HG03432 (cell line): ENCODE data around the gene FIBCD1.

Experiments
- ATAC-seq: cut with Tn5 transposase; IDR thresholded peaks from one replicate; pipeline ENCODE4 v1.9.1; 2021; ENCODE audit warnings: mild to moderate bottlenecking, moderate library complexity; ENCODE audit not compliant: unreplicated experiment

The FIBCD1 gene

DNA sequence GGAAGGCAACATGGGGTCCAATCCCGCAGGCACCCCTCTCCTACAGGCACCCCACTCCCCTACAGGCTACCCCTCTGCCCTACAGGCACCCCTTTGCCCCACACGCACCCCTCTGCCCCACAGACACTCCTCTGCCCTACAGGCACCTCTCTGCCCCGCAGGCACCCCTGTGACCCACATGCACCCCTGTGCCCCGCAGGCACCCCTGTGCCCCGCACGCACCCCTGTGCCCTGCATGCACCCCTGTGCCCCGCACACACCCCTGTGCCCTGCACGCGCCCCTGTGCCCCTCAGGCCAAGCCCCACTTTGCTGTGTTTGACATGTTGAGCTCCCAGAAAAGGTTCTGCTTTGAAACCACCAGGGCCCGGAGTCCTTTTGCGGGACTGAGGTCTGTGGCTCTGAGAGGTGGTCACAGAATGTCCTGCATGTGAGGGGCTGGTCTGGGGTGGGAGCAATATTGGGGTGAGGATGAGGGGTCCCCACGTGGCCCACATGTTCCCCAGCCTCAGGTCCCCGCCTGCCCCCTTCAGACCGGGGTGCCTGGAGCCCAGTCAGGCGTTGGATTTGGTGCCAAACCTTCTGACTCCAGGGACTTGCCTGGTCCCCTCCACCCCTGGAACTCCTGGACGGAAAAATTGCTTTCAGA, 41.8 kb downstream of the FIBCD1 start:
- ATAC-seq, result no peak

DNA sequence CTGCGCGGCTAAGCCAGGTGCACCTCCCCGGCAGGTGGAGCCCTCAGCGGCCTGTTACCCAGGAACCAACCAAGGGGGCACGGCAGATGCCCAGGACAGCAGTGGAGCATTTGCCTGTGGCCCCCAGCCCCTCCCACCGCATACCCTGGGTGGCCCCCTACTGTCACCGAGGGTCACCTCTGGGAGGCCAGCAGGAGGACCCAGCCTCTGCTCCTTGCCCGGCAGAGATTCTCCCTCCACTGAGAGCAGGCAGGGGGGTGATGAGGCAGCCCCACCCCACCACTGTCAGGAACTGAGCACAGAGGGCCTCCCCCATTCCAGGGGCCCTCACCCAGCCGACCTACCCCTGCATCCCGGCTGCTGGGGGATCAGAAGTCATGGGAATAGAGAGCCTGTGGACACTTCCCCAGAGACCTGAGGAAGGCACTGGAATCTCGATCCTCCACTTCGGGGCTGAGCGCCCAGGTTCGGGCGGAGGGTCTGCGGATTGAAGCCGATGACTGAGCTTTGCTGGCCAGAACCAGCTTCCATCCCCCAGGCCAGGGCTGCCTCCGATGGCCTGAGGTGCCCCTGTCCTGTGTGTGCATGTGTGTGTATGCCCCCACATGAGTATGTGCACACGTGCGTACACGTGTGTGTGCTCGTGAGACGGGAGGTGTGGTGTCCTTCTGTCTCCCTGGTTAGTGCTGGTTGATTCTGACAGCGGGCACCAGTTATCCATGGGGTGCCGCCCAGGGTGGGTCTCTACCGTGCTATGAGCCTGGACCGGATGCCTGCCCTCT, 42.6 kb downstream of the FIBCD1 start, which contains the start of gene QRFP:
Gene QRFP, minus strand, starts transcription at position 580 of the 782 bp plus-strand sequence. CDS start 2,974 bp downstream, outside the sequence.
- no peak for ATAC-seq

DNA sequence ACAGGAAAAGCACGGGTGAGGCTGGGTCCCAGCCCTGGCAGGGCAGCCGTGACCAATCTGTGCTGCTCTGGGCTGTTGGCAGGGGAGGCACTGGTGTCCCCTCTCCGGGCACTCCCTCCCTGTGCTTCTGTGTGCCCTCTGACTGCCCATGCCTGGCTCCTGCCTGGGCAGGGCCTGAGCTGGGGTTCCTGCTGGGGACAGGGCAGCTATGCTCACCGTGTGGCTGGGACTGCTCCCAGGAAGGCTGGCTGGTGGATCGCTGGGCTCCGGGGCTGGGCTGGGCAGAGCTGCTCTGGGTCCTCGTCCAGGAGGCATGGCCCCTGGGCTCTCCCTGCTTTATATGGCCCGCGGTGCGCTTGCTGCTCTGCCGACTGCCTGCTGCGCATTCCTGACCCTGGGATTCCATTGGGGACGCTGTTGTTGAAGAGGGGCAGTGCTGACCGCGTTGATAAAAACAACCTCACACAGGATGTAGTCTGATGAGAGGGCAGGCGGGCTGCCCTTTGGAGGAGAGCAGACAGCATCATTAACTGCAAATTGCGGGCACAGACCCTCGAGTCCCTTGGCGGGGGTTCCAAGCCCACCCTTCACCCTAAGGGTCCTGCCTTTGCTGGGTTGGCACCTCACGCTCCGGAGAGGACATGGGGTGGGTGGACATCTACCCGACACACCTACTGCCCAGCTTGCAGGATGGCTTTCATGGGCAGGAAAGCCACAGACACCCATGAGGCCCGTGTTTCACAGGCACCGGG, 43.4 kb downstream of the FIBCD1 start:
- ATAC-seq, result no peak

DNA sequence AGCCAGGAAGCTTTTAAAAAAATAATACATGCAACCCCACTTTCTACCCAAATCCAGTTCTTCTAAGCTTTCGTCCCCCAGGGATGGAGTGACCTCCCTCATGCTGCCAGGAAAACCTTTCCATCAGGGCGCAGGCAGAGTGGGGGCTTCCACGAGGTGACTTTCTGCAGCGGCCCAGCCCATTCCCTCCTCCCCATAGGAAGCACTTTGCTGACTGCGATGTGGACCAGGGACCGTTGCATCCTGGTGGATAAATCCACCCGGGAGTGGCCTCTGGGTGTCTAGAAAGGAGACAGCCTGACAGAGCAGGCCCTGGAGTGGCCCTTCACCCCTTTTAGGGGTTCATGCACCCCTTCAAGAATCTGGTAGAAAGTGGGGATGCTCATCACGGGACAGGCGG, 44.0 kb downstream of the FIBCD1 start:
- ATAC-seq, result no peak

GRCh38 chr9:130894546-130894945, 44.5 kb downstream of the FIBCD1 start:
- ATAC-seq, result no peak

- no peak for ATAC-seq
Observed at GRCh38 chr9:130893341-130894101, 45.5 kb downstream of the FIBCD1 start.

GRCh38 chr9:130892477-130893304, 46.4 kb downstream of the FIBCD1 start:
- ATAC-seq, result no peak

DNA sequence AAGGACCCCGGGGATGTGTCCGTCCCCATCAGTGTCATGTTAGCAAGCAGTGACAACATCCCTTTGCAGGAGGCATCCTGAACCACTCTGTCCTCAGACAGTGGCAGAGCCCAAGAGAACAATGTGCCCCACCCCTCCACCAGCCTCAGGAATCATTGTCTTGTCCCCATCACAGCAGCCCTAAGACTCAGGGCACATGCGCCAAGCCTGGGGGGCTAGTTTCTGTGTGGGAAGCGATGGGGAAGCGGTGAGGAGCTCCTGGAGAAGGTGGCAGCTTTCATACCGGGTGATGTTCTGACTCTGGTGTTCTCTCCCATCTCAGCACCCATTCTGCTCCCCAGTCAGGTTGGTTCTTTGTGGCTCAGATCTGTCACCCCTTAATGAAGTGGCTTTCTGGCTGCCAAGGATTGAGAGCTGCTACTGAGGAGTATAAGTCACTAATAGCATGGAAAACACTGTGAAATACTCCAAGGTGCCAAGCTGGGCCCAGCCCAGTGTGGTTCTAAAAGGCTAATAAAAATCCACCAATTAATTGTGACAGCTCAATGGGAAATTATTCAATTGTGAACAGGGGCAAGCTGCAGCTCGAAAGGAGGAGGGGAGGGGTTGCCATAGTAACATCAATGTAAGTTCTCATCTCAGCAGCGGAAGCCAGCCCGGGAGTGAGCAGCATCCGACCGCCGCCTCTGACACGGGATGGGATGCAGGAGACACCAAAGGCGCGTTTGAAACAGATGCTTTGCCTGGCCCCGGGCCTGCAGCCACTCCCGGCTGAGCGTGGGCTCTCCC, 47.2 kb downstream of the FIBCD1 start:
- no peak for ATAC-seq

- no peak for ATAC-seq
Observed at GRCh38 chr9:130890870-130891687, 48.0 kb downstream of the FIBCD1 start.

GRCh38 chr9:130890124-130890523, 48.9 kb downstream of the FIBCD1 start:
- no peak for ATAC-seq

GRCh38 chr9:130888146-130888885, 50.7 kb downstream of the FIBCD1 start:
- no peak for ATAC-seq

GRCh38 chr9:130887494-130888144, 51.4 kb downstream of the FIBCD1 start:
- ATAC-seq, result no peak

GRCh38 chr9:130886981-130887380, 52.1 kb downstream of the FIBCD1 start:
- no peak for ATAC-seq

DNA sequence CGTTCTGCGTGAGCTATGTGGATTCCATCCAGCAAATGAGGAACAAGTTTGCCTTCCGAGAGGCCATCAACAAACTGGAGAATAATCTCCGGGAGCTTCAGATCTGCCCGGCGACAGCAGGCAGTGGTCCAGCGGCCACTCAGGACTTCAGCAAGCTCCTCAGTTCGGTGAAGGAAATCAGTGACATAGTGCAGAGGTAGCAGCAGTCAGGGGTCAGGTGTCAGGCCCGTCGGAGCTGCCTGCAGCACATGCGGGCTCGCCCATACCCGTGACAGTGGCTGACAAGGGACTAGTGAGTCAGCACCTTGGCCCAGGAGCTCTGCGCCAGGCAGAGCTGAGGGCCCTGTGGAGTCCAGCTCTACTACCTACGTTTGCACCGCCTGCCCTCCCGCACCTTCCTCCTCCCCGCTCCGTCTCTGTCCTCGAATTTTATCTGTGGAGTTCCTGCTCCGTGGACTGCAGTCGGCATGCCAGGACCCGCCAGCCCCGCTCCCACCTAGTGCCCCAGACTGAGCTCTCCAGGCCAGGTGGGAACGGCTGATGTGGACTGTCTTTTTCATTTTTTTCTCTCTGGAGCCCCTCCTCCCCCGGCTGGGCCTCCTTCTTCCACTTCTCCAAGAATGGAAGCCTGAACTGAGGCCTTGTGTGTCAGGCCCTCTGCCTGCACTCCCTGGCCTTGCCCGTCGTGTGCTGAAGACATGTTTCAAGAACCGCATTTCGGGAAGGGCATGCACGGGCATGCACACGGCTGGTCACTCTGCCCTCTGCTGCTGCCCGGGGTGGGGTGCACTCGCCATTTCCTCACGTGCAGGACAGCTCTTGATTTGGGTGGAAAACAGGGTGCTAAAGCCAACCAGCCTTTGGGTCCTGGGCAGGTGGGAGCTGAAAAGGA, 53.3 kb downstream of the FIBCD1 start:
- no peak for ATAC-seq

DNA sequence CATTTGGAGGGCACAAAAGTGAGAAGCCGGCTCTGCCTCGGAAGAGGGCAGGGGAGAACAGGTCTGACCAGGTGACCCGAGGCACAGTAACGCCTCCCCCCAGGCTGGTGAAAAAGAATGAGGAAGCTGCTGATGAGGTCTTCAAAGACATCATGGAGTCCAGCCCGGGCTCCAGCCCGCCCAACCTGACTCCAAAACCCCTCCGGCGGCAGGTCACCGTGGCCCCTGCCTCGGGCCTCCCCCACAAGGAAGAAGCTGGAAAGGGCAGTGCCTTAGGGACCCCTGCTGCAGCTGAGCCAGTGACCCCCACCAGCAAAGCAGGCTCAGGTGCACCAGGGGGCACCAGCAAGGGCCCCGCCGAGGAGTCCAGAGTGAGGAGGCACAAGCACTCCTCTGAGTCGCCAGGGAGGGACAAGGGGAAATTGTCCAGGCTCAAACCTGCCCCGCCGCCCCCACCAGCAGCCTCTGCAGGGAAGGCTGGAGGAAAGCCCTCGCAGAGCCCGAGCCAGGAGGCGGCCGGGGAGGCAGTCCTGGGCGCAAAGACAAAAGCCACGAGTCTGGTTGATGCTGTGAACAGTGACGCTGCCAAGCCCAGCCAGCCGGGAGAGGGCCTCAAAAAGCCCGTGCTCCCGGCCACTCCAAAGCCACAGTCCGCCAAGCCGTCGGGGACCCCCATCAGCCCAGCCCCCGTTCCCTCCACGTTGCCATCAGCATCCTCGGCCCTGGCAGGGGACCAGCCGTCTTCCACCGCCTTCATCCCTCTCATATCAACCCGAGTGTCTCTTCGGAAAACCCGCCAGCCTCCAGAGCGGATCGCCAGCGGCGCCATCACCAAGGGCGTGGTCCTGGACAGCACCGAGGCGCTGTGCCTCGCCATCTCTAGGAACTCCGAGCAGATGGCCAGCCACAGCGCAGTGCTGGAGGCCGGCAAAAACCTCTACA, 54.2 kb downstream of the FIBCD1 start:
- ATAC-seq, result no peak
